GM11168 (cell line): ENCODE results near the gene GLS.
"Not testable (repeated sequence)": the region's sequence is repeated elsewhere in the genome, so short reads cannot be mapped to it uniquely, and the experiment has no call there.

Experiments
- in situ Hi-C: fragments of 300-500 bp; cut with MboI; formaldehyde crosslinking; loops from one replicate; pipeline ENCODE4 v1.12.0; 2022; ENCODE audit warnings: low sequenced_read_pairs; ENCODE audit not compliant: unreplicated experiment

Gene GLS

GRCh38 chr2:190916829-190917228, 36.2 kb downstream of the GLS start:
- in situ Hi-C loops, result no loop called here

- in situ Hi-C loops, result no loop called here
Observed at GRCh38 chr2:190920085-190920484, 39.5 kb downstream of the GLS start.

DNA sequence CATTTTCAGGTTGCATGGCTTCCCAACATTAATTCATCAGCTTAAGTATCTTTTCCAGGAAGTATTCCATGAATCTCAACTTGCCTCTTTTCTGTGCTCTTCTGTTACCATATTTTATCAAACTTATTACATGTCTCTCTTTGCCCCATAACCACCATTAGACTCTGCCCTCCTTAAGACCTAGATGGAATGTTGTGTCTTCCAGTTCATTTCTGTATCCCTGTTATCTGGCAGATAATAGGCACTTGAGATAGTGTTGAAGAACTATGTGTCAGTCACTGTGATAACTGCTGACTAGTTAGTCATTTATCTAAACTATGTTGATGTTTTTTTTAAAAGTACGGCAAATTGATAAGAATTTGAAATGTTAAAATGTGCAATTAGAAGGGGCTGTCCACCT, 41.8 kb downstream of the GLS start:
- in situ Hi-C loops, result no loop called here

DNA sequence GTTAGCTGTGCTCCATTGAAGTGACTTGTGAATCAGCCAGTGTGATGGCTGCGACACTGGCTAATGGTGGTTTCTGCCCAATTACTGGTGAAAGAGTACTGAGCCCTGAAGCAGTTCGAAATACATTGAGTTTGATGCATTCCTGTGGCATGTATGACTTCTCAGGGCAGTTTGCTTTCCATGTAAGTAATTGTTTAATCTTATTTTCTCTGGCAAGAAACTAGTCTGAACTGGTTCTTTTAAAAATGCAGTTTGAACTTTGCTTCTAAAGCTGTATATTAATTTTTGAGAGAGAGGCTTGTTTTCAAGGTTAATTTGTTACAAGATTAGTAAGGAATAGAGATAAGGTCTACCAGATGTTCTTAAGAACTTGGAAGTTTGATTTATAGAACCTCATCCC, 46.7 kb downstream of the GLS start:
- in situ Hi-C loops, result no loop called here

- in situ Hi-C loops, result no loop called here
Observed at GRCh38 chr2:190929919-190930318, 49.3 kb downstream of the GLS start.

GRCh38 chr2:190930411-190930810, 49.8 kb downstream of the GLS start:
- in situ Hi-C loops, result no loop called here

DNA sequence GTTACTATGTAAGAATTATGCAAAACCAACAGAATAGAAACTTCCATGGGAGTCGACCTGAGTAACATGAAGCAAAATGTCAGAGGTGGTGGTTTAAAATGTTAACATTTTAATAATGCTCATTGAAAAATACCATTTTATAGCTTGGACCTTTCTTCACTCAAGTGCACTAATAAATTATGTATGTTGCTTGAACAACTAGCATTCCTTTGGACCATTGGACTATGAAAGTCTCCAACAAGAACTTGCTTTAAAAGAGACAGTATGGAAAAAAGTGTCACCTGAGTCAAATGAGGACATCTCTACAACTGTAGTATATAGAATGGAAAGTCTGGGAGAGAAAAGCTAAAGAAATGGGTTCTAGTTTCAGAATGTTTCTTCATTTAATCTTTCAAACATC, 51.9 kb downstream of the GLS start:
- in situ Hi-C loops, result no loop called here

- in situ Hi-C loops, result no loop called here
Observed at GRCh38 chr2:190933361-190933760, 52.7 kb downstream of the GLS start.

GRCh38 chr2:190935054-190935453, 54.4 kb downstream of the GLS start:
- in situ Hi-C loops, result no loop called here

DNA sequence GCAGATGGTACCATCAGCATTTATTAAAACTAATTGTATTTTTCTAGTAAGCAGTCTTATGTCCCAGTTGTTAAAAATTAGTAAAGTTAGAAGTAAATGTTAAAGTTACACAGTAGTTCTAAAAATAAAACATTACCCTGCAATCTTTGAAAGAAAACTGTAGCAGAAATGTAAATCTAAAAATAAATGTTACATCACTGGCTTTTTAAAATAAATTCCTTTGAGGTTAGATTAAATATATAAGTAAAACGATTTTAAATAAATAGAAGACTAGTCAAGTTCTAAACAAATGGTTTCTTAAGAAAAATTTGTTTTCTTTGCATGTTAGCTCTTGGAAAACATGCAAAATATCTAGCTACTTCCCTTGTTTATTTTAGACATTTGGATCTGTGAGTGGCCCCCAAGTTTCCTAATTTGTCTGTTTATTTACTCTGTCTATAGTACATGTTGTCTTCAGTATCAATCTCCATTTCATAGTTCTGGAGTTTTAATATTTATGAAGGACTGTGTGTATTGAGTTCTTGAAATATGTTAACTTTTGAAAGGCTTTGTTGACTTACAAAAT, 58.2 kb downstream of the GLS start:
- in situ Hi-C loops, result no loop called here

DNA sequence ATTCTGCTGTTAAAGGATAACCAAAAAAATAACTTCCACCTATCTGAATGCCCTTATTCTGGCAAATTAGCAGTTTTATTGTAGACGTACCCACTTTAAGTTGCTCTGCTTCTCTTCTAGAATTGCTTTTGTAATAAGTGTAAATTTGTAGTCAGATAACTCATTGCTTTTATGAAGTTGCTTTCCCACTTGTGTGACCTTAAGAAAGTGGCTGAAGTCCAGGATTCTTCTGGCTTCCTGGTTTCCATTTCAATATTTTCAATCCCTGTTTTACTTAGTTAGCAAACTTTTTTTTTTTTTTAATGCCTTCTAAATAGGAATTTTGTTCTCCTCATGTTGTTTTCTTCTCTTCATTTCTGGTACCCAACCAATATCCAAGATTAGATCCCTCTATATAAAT, 59.8 kb downstream of the GLS start:
- in situ Hi-C loops, result no loop called here

GRCh38 chr2:190941571-190941970, 61.0 kb downstream of the GLS start:
- in situ Hi-C loops, result no loop called here

- in situ Hi-C loops, result no loop called here
Observed at GRCh38 chr2:190942697-190943096, 62.1 kb downstream of the GLS start.

- in situ Hi-C loops, result no loop called here
Observed at GRCh38 chr2:190943706-190944105, 63.1 kb downstream of the GLS start.

DNA sequence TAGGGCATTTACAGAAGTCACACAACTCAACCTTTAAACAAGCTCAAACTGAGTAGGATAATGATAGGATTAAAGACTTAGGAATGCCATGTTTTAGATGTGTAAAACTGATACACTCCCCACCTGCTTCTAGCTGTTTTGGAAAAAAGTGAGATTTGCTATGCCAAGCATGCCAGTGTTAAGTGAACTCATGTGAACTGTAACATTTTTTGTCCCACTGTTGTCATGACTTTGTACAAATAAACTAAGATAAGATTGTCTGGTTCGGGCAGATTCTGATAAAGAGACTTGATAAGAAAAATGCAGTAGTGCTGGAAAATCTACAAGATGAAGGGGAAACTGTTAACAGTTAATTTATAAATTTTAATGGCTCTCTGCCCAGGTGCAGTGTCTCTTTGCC, 66.5 kb downstream of the GLS start:
- in situ Hi-C loops, result loop anchor here (5.0 kb wide), 1 partner anchor 95 kb away; no protein-coding TSS in a partner anchor

DNA sequence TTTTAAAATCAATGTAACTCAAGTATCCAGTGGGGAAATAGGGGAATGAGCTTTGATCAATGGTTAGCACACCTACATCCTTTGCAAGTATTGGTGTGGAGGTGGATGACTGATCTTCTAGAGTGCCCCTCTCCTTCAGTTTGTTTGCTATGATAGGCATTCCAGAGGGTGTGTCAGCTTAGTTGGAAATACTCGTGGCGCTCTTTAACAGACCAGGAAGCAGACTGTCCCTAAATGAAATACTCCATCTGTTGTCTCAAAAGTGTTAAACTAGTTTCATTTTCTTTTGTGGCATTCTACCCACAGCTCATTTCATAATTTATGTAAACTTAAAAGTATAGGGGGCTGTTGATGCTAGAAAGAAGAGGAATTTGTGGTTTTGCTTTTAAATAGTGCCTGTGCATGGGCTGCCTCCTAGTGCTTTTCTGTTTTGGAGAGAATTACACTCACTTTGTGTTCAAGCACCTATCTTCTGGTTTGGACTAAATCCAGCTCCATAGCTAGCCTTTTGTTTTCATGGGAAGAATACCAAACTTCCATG, 67.2 kb downstream of the GLS start:
- in situ Hi-C loops, result loop anchor here (5.0 kb wide), 1 partner anchor 95 kb away; no protein-coding TSS in a partner anchor

DNA sequence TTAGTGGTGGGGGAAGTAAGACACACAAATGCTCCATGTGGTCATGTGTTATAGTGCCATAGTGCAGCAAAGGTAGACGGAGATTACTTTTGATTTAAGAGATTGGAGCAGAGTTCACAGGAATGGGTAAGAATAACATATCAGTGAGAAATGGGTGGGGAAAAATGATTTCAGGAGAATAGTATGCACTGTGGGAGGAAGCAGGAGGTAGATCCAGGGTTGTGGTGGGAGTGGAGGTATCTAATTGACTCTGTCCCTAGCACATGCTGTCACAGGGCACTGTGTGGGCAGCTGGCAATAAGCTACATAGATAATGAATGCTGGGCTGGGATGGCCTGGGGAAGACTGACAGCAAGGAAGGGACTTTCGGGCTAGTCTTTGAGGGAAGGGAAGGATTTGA, 68.0 kb downstream of the GLS start:
- in situ Hi-C loops, result loop anchor here (5.0 kb wide), 1 partner anchor 96 kb away; no protein-coding TSS in a partner anchor

- in situ Hi-C loops, result no loop called here
Observed at GRCh38 chr2:190950566-190950991, 70.0 kb downstream of the GLS start.

- in situ Hi-C loops, result no loop called here
Observed at GRCh38 chr2:190953257-190953656, 72.6 kb downstream of the GLS start.

DNA sequence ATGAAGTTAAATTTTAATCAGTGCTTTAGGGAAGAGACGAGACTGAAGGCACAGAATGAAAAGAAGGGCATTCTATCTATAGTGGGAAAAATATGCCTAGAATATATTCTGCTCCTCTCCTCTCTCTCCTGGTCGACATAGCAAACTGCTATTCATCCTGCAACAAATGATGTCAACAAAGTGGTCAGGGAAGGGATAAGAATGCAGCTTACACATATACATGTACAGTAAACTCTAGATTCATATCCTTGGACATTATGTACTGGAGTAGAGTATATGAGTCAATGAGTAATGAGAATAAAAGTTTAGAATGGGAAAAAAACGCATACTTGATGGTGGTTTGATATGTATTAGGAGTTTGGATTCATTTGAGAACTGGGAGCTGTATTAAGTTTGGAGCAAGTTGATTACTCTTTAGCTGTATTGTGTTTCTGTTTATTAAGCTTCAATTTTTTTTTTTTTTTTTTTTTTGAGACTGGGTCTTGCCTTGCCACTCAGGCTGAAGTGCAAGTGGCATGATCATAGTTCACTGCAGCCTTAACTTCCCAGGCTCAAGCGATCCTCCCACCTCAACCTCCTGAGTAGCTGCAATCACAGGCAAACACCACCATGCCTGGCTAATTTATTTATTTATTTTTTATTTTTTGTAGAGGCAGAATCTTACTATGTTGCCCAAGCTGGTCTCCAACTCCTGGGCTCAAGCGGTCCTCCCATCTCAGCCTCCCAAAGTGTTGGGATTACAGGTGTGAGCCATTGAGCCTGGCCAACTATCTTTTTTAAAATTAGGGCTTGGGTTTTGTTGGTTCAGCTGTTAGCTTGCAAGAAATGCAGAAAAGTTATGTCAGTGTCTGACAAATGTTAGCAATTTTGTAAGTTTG, 79.5 kb downstream of the GLS start:
- in situ Hi-C loops, result no loop called here

DNA sequence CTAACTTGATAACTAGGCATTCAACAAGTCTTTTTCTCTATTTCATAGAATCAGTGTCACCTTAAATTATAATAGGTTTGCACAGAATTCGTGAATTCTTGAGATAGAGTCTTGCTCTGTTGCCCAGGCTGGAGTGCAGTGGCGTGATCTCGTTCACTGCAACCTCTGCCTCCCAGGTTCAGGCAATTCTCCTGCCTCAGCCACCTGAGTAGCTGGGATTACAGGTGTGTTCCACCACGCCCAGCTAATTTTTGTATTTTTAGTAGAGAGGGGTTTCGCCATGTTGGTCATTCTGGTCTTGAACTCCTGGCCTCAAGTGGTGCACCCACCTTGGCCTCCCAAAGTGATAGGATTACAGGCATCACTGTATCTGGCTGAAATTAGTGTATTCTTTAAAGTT, 80.5 kb downstream of the GLS start:
- in situ Hi-C loops, result not testable (repeated sequence)
